Measurements from ENCODE around the gene MLLT1. TPM values are rescaled to one million over a fixed set of nuclear protein-coding genes. Genes with fewer than 3 reads are reported as not detected.

MLLT1 gene
- total RNA-seq, 1 donor, result 4.4 TPM

GRCh38 chr19:6227156-6227935 lies 52.4 kb downstream of the MLLT1 start:
- H3K27me3 ChIP-seq (ENCODE audit: insufficient read depth, low read length), result no peaks in the 10 kb centered on the region

GRCh38 chr19:6226444-6227155 lies 53.2 kb downstream of the MLLT1 start:
- Histone ChIP-seq H3K4me1 (ENCODE audit: insufficient read depth, low read length) (no peaks in the 10 kb centered on the region), H3K27me3 (ENCODE audit: insufficient read depth, low read length) (no peaks in the 10 kb centered on the region), H3K9me3 (ENCODE audit: low read depth, low read length) (no peaks in the 10 kb centered on the region), H3K4me3 (ENCODE audit: low read length) (no peak overlapping the region)

More at GRCh38 chr19:6227156-6227935, 52.4 kb downstream of the MLLT1 start:
- Histone ChIP-seq H3K4me3 (ENCODE audit: low read length) (no peak overlapping the region), H3K4me1 (ENCODE audit: insufficient read depth, low read length) (peaks cover 2% of the 10 kb centered on the region), H3K9me3 (ENCODE audit: low read depth, low read length) (no peaks in the 10 kb centered on the region)

- Histone ChIP-seq H3K9me3 (ENCODE audit: low read depth, low read length) (no peaks in the 10 kb centered on the region), H3K27me3 (ENCODE audit: insufficient read depth, low read length) (no peaks in the 10 kb centered on the region), H3K4me3 (ENCODE audit: low read length) (no peak overlapping the region), H3K4me1 (ENCODE audit: insufficient read depth, low read length) (no peaks in the 10 kb centered on the region)
Observed at GRCh38 chr19:6226012-6226411, 53.8 kb downstream of the MLLT1 start.

GRCh38 chr19:6225232-6225865 lies 54.4 kb downstream of the MLLT1 start:
- no peaks in the 10 kb centered on the region for H3K27me3 ChIP-seq (ENCODE audit: insufficient read depth, low read length)
- H3K9me3 ChIP-seq (ENCODE audit: low read depth, low read length), result no peaks in the 10 kb centered on the region
- no peak overlapping the region for H3K4me3 ChIP-seq (ENCODE audit: low read length)
- H3K4me1 ChIP-seq (ENCODE audit: insufficient read depth, low read length), result no peaks in the 10 kb centered on the region

GRCh38 chr19:6224308-6224675 lies 55.5 kb downstream of the MLLT1 start:
- Histone ChIP-seq H3K27me3 (ENCODE audit: insufficient read depth, low read length) (no peaks in the 10 kb centered on the region), H3K9me3 (ENCODE audit: low read depth, low read length) (no peaks in the 10 kb centered on the region), H3K4me3 (ENCODE audit: low read length) (no peak overlapping the region), H3K4me1 (ENCODE audit: insufficient read depth, low read length) (no peaks in the 10 kb centered on the region)

GRCh38 chr19:6223461-6224307 lies 56.1 kb downstream of the MLLT1 start:
- H3K4me1 ChIP-seq (ENCODE audit: insufficient read depth, low read length), result no peaks in the 10 kb centered on the region
- no peaks in the 10 kb centered on the region for H3K9me3 ChIP-seq (ENCODE audit: low read depth, low read length)
- no peak overlapping the region for H3K4me3 ChIP-seq (ENCODE audit: low read length)
- no peaks in the 10 kb centered on the region for H3K27me3 ChIP-seq (ENCODE audit: insufficient read depth, low read length)

- H3K4me3 ChIP-seq (ENCODE audit: low read length), result no peak overlapping the region
- H3K27me3 ChIP-seq (ENCODE audit: insufficient read depth, low read length), result no peaks in the 10 kb centered on the region
- H3K4me1 ChIP-seq (ENCODE audit: insufficient read depth, low read length), result no peaks in the 10 kb centered on the region
- H3K9me3 ChIP-seq (ENCODE audit: low read depth, low read length), result no peaks in the 10 kb centered on the region
Observed at GRCh38 chr19:6222884-6223283, 56.9 kb downstream of the MLLT1 start.

- Histone ChIP-seq H3K9me3 (ENCODE audit: low read depth, low read length) (no peaks in the 10 kb centered on the region), H3K27me3 (ENCODE audit: insufficient read depth, low read length) (no peaks in the 10 kb centered on the region), H3K4me3 (ENCODE audit: low read length) (no peak overlapping the region), H3K4me1 (ENCODE audit: insufficient read depth, low read length) (no peaks in the 10 kb centered on the region)
Observed at GRCh38 chr19:6221878-6222746, 57.7 kb downstream of the MLLT1 start.

GRCh38 chr19:6221220-6221877 lies 58.4 kb downstream of the MLLT1 start:
- Histone ChIP-seq H3K27me3 (ENCODE audit: insufficient read depth, low read length) (no peaks in the 10 kb centered on the region), H3K4me3 (ENCODE audit: low read length) (no peak overlapping the region), H3K4me1 (ENCODE audit: insufficient read depth, low read length) (no peaks in the 10 kb centered on the region), H3K9me3 (ENCODE audit: low read depth, low read length) (no peaks in the 10 kb centered on the region)

GRCh38 chr19:6220385-6221191 lies 59.2 kb downstream of the MLLT1 start:
- Histone ChIP-seq H3K4me3 (ENCODE audit: low read length) (no peak overlapping the region), H3K4me1 (ENCODE audit: insufficient read depth, low read length) (no peaks in the 10 kb centered on the region), H3K27me3 (ENCODE audit: insufficient read depth, low read length) (no peaks in the 10 kb centered on the region), H3K9me3 (ENCODE audit: low read depth, low read length) (no peaks in the 10 kb centered on the region)

- Histone ChIP-seq H3K9me3 (ENCODE audit: low read depth, low read length) (no peaks in the 10 kb centered on the region), H3K4me3 (ENCODE audit: low read length) (no peak overlapping the region), H3K27me3 (ENCODE audit: insufficient read depth, low read length) (no peaks in the 10 kb centered on the region), H3K4me1 (ENCODE audit: insufficient read depth, low read length) (no peaks in the 10 kb centered on the region)
Observed at GRCh38 chr19:6219586-6220290, 60.0 kb downstream of the MLLT1 start.

GRCh38 chr19:6219147-6219525 lies 60.6 kb downstream of the MLLT1 start:
- no peak overlapping the region for H3K4me3 ChIP-seq (ENCODE audit: low read length)
- no peaks in the 10 kb centered on the region for H3K4me1 ChIP-seq (ENCODE audit: insufficient read depth, low read length)
- no peaks in the 10 kb centered on the region for H3K27me3 ChIP-seq (ENCODE audit: insufficient read depth, low read length)
- no peaks in the 10 kb centered on the region for H3K9me3 ChIP-seq (ENCODE audit: low read depth, low read length)
